Measurements from ENCODE around the gene MACROD2.

MACROD2 gene

GRCh38 chr20:14341801-14342200 lies 346.5 kb downstream of the MACROD2 start:
- H3K27me3 ChIP-seq, result no peaks in the 10 kb centered on the region

GRCh38 chr20:14342918-14343317 lies 347.6 kb downstream of the MACROD2 start:
- H3K4me3 ChIP-seq, result no peak overlapping the region
- no peak overlapping the region for H3K4me2 ChIP-seq
- no peaks in the 10 kb centered on the region for H3K27me3 ChIP-seq
- H4K20me1 ChIP-seq, result no peaks in the 10 kb centered on the region
- no peaks in the 10 kb centered on the region for H3K9me3 ChIP-seq
- no peaks in the 10 kb centered on the region for H3K4me1 ChIP-seq
- TF ChIP-seq Cebpa-rat (IDR thresholded peaks at IDR 0.05), result no peak
- H3K27ac ChIP-seq, result no peak overlapping the region
- no peaks in the 10 kb centered on the region for H3K36me3 ChIP-seq
- no peak overlapping the region for H3K9ac ChIP-seq

More at GRCh38 chr20:14341801-14342200, 346.5 kb downstream of the MACROD2 start:
- Histone ChIP-seq H3K36me3 (no peaks in the 10 kb centered on the region), H3K4me2 (no peak overlapping the region), H3K9me3 (no peaks in the 10 kb centered on the region), H3K27ac (no peak overlapping the region), H3K4me1 (no peaks in the 10 kb centered on the region; the same call in 1 of the 2 replicates), H4K20me1 (no peaks in the 10 kb centered on the region), H3K9ac (no peak overlapping the region), H3K4me3 (no peak overlapping the region)
- no peak for TF ChIP-seq Cebpa-rat (IDR thresholded peaks at IDR 0.05)

DNA sequence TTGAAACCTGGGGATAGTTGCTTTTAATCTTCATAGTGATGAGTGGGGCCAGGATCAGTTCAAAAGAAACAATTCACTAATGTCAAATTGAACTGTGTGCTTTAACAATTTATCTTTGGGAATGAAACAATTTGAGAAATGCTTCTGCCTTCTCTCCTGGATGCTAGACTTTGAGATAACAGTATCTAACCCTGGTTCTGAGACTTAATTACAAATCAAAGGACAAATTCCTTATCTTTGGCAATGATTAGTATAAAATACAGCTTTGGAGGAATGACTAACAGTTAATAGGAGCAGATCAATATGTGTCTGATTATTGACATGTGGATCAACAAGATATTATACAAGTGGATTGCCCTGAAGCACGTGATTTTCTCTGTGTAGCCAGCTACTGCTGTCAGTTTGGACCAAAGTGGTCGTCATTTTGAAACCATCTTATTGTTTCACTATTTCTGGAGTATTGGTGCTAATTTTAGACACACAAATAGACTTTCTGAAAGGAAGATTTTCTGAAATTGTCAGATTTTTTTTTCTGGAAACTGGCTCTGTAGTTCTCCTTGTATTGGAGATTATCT lies 348.3 kb downstream of the MACROD2 start:
- H3K9me3 ChIP-seq, result no peaks in the 10 kb centered on the region
- no peaks in the 10 kb centered on the region for H4K20me1 ChIP-seq
- no peak overlapping the region for H3K4me2 ChIP-seq
- no peaks in the 10 kb centered on the region for H3K27me3 ChIP-seq
- no peak overlapping the region for H3K4me3 ChIP-seq
- no peak overlapping the region for H3K27ac ChIP-seq
- no peak for TF ChIP-seq Cebpa-rat (IDR thresholded peaks at IDR 0.05)
- H3K4me1 ChIP-seq, result no peaks in the 10 kb centered on the region
- no peak overlapping the region for H3K9ac ChIP-seq
- no peaks in the 10 kb centered on the region for H3K36me3 ChIP-seq

- H3K4me2 ChIP-seq, result no peak overlapping the region
- no peak overlapping the region for H3K27ac ChIP-seq
- H4K20me1 ChIP-seq, result no peaks in the 10 kb centered on the region
- no peak overlapping the region for H3K9ac ChIP-seq
- H3K4me1 ChIP-seq, result no peaks in the 10 kb centered on the region
- no peaks in the 10 kb centered on the region for H3K36me3 ChIP-seq
- no peak overlapping the region for H3K4me3 ChIP-seq
- H3K9me3 ChIP-seq, result no peaks in the 10 kb centered on the region
- no peak for TF ChIP-seq Cebpa-rat (IDR thresholded peaks at IDR 0.05)
- no peaks in the 10 kb centered on the region for H3K27me3 ChIP-seq
These were observed 349.4 kb downstream of the MACROD2 start for GRCh38 chr20:14344746-14345145.

GRCh38 chr20:14355791-14356190 lies 360.5 kb downstream of the MACROD2 start:
- TF ChIP-seq Cebpa-rat (IDR thresholded peaks at IDR 0.05), result no peak
- H3K9me3 ChIP-seq, result no peaks in the 10 kb centered on the region
- no peak overlapping the region for H3K4me2 ChIP-seq
- no peak overlapping the region for H3K27ac ChIP-seq
- no peaks in the 10 kb centered on the region for H3K27me3 ChIP-seq
- no peaks in the 10 kb centered on the region for H3K36me3 ChIP-seq
- H3K9ac ChIP-seq, result no peak overlapping the region
- H4K20me1 ChIP-seq, result no peaks in the 10 kb centered on the region
- H3K4me1 ChIP-seq, result no peaks in the 10 kb centered on the region
- H3K4me3 ChIP-seq, result no peak overlapping the region

GRCh38 chr20:14360416-14360815 lies 365.1 kb downstream of the MACROD2 start:
- H3K4me2 ChIP-seq, result no peak overlapping the region
- H3K9ac ChIP-seq, result no peak overlapping the region
- H3K4me3 ChIP-seq, result no peak overlapping the region
- H3K4me1 ChIP-seq, result no peaks in the 10 kb centered on the region
- H3K9me3 ChIP-seq, result no peaks in the 10 kb centered on the region
- H3K36me3 ChIP-seq, result no peaks in the 10 kb centered on the region
- no peak for TF ChIP-seq Cebpa-rat (IDR thresholded peaks at IDR 0.05)
- no peak overlapping the region for H3K27ac ChIP-seq
- no peaks in the 10 kb centered on the region for H3K27me3 ChIP-seq
- no peaks in the 10 kb centered on the region for H4K20me1 ChIP-seq

DNA sequence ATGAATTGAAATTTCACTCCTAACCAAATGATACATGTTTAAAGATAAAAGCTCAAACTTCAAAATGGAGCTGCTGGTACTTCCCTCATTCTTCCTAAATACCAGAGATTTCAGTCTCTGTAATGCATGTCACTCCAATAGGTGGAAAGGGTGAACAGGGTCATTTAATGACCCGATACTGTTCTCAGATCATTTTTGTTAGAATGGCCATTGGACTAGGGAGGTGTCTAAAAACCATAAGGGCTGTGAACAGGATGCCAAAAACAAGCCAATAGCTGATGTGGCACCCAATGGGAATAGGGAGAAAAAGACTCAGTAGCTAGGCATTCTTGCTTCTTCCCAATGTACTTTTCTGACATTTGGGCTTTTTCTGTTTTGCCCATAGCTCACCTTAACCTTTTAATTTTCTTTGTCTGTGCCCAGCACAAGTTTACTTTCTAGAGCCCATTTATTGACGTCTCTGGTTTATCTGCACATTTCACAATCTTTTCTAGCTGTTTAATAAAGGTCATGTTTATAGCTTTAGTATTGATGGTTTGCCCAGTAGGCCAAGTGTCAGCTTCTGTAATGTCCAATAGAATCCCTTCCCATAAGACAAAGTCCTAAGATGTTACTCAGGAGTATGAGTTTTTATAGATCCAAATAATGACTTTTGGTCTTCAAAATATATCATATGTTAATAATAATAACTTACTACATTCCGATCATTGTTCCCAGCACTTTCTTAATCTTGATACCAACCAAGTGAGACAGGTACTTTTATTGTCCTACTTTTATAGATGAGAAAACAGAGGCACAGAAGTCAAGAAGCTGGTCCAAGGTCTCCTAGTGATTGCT lies 366.4 kb downstream of the MACROD2 start:
- Histone ChIP-seq H3K27ac (no peak overlapping the region), H4K20me1 (no peaks in the 10 kb centered on the region), H3K4me2 (no peak overlapping the region), H3K4me1 (no peaks in the 10 kb centered on the region), H3K4me3 (no peak overlapping the region), H3K36me3 (no peaks in the 10 kb centered on the region), H3K27me3 (no peaks in the 10 kb centered on the region), H3K9ac (no peak overlapping the region), H3K9me3 (no peaks in the 10 kb centered on the region)
- no peak for TF ChIP-seq Cebpa-rat (IDR thresholded peaks at IDR 0.05)

DNA sequence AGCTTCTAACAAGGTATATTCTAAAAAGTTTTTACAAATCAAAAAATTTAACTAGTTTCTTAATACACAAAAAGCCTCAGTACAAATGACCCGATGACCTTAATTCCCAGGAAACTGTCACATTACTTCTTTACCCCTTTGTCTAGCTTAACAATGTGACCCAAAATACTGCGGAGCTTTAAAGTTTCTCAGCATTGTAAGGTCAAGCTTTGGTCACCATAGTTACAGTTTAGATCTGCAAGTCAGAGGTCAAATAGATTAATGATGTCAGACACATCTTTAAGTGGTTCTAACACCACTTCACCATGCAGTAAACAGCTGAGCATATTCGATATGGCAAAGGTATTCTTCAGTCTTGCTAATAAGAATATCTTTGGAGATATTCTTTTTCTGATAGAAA lies 378.9 kb downstream of the MACROD2 start:
- no peaks in the 10 kb centered on the region for H3K9me3 ChIP-seq
- no peaks in the 10 kb centered on the region for H3K36me3 ChIP-seq
- no peaks in the 10 kb centered on the region for H4K20me1 ChIP-seq
- no peaks in the 10 kb centered on the region for H3K27me3 ChIP-seq
- no peak for TF ChIP-seq Cebpa-rat (IDR thresholded peaks at IDR 0.05)
- no peak overlapping the region for H3K4me3 ChIP-seq
- H3K9ac ChIP-seq, result no peak overlapping the region
- H3K4me2 ChIP-seq, result no peak overlapping the region
- no peak overlapping the region for H3K27ac ChIP-seq
- H3K4me1 ChIP-seq, result no peaks in the 10 kb centered on the region

DNA sequence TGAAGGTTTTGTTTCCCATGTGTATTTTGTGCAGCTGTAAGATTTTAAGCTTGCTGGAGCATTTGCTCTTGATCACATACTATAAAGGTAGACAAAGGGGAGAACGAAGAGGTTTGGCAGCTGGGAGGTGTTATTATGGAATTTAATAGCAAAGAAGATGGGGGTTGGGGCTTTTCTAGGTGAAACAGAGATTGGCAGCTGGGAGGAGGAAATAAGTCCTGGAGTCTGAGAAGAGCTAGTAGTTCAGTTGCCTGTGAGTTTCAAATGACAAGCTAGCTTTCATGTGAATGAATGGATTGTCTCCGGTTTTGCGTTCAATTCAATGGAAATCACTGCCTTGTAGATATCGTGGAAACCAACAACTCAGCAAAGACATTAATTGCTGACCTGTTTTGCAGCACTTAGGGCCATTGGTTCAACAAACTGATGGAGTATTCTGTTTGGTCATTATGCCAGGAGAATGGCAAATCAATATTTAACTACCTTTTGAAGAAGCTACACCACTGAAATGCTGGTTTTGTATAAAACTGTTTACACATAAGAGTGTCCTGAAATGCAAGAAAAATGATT lies 380.2 kb downstream of the MACROD2 start:
- H3K36me3 ChIP-seq, result no peaks in the 10 kb centered on the region
- H3K4me2 ChIP-seq, result no peak overlapping the region
- no peak overlapping the region for H3K9ac ChIP-seq
- no peaks in the 10 kb centered on the region for H3K4me1 ChIP-seq
- H3K9me3 ChIP-seq, result no peaks in the 10 kb centered on the region
- no peaks in the 10 kb centered on the region for H4K20me1 ChIP-seq
- H3K27ac ChIP-seq, result no peak overlapping the region
- no peak overlapping the region for H3K4me3 ChIP-seq
- no peak for TF ChIP-seq Cebpa-rat (IDR thresholded peaks at IDR 0.05)
- no peaks in the 10 kb centered on the region for H3K27me3 ChIP-seq

GRCh38 chr20:14378326-14378725 lies 383.0 kb downstream of the MACROD2 start:
- Histone ChIP-seq H3K4me3 (no peak overlapping the region), H3K9me3 (no peaks in the 10 kb centered on the region), H3K27me3 (no peaks in the 10 kb centered on the region), H4K20me1 (no peaks in the 10 kb centered on the region), H3K9ac (no peak overlapping the region), H3K36me3 (no peaks in the 10 kb centered on the region), H3K27ac (no peak overlapping the region), H3K4me1 (peaks cover 6% of the 10 kb centered on the region; the same call in 1 of the 2 replicates), H3K4me2 (no peak overlapping the region)
- no peak for TF ChIP-seq Cebpa-rat (IDR thresholded peaks at IDR 0.05)

Data from BLaER1 (cell line).